ENCODE results near the gene TMBIM1. TPM values are rescaled to one million over a fixed set of nuclear protein-coding genes. Genes with fewer than 3 reads are reported as not detected.
A peak's percentile ranks its signal among the peaks of the same experiment; 100 is the strongest.

The TMBIM1 gene
- total RNA-seq, 4 donors from 2014 or later = 234 to 370 (median 319) TPM

- DNase-seq (ENCODE audit: low spot score in 2 of 2) = no peak
- Histone ChIP-seq H3K36me3 (peaks cover 26% of the 10 kb centered on the region), H3K4me3 (peak overlapping the region; percentile 29), H3K27ac (peak overlapping the region; percentile 97), H3K4me1 (peaks cover 89% of the 10 kb centered on the region), H3K27me3 (no peaks in the 10 kb centered on the region), H3K9me3 (no peaks in the 10 kb centered on the region)
- TF ChIP-seq CTCF (IDR thresholded peaks at IDR 0.05) (no peak), POLR2A (IDR thresholded peaks at IDR 0.05) (no peak), POLR2AphosphoS5 (IDR thresholded peaks at IDR 0.05) (no peak), EP300 (IDR thresholded peaks at IDR 0.05) (no peak)
- WGBS = 48% methylated on average over 15 of the region's 16 CpGs
These were observed 8.0 kb downstream of the TMBIM1 start for GRCh38 chr2:218284106-218284811.

- Histone ChIP-seq H3K9me3 (no peaks in the 10 kb centered on the region), H3K36me3 (peaks cover 45% of the 10 kb centered on the region), H3K27ac (peak overlapping the region; percentile 97), H3K4me1 (peaks cover 81% of the 10 kb centered on the region), H3K27me3 (no peaks in the 10 kb centered on the region), H3K4me3 (peak overlapping the region; percentile 3)
- DNase-seq (ENCODE audit: low spot score in 2 of 2) = no peak
- 28% methylated on average over 16 of the region's 17 CpGs for WGBS
- TF ChIP-seq CTCF (IDR thresholded peaks at IDR 0.05) (no peak), POLR2AphosphoS5 (IDR thresholded peaks at IDR 0.05) (peak in 1 of 3 donors; percentile 62)
These were observed 9.9 kb downstream of the TMBIM1 start for GRCh38 chr2:218282173-218282991.

GRCh38 chr2:218281449-218281848, 10.9 kb downstream of the TMBIM1 start:
- Histone ChIP-seq H3K27ac (peak overlapping the region; percentile 97), H3K36me3 (peaks cover 54% of the 10 kb centered on the region), H3K9me3 (no peaks in the 10 kb centered on the region), H3K4me3 (no peak overlapping the region), H3K27me3 (no peaks in the 10 kb centered on the region), H3K4me1 (peaks cover 72% of the 10 kb centered on the region)
- no peak for DNase-seq (ENCODE audit: low spot score in 2 of 2)
- TF ChIP-seq EP300 (IDR thresholded peaks at IDR 0.05) = no peak
- TF ChIP-seq POLR2AphosphoS5 (IDR thresholded peaks at IDR 0.05) = peak in 1 of 3 donors; percentile 24
- 32% methylated on average over 3 of the region's 3 CpGs for WGBS

GRCh38 chr2:218280260-218280870, 11.9 kb downstream of the TMBIM1 start:
- 96% methylated on average over 9 of the region's 14 CpGs for WGBS
- DNase-seq (ENCODE audit: low spot score in 2 of 2) = no peak
- TF ChIP-seq CTCF (IDR thresholded peaks at IDR 0.05) (no peak), POLR2A (IDR thresholded peaks at IDR 0.05) (no peak), POLR2AphosphoS5 (IDR thresholded peaks at IDR 0.05) (no peak), EP300 (IDR thresholded peaks at IDR 0.05) (no peak)

GRCh38 chr2:218278531-218279360, 13.6 kb downstream of the TMBIM1 start:
- Histone ChIP-seq H3K4me3 (no peak overlapping the region), H3K27ac (peak overlapping the region; percentile 10), H3K9me3 (no peaks in the 10 kb centered on the region), H3K27me3 (no peaks in the 10 kb centered on the region), H3K4me1 (peaks cover 57% of the 10 kb centered on the region), H3K36me3 (peaks cover 81% of the 10 kb centered on the region)
- WGBS = 79% methylated on average over 10 of the region's 16 CpGs
- no peak for DNase-seq (ENCODE audit: low spot score in 2 of 2)
- TF ChIP-seq POLR2A (IDR thresholded peaks at IDR 0.05) (no peak), CTCF (IDR thresholded peaks at IDR 0.05) (no peak), EP300 (IDR thresholded peaks at IDR 0.05) (no peak), POLR2AphosphoS5 (IDR thresholded peaks at IDR 0.05) (no peak)

More at GRCh38 chr2:218280260-218280870, 11.9 kb downstream of the TMBIM1 start:
- no peaks in the 10 kb centered on the region for H3K27me3 ChIP-seq
- H3K4me3 ChIP-seq = no peak overlapping the region
- H3K27ac ChIP-seq = no peak overlapping the region
- no peaks in the 10 kb centered on the region for H3K9me3 ChIP-seq
- H3K4me1 ChIP-seq = peaks cover 64% of the 10 kb centered on the region
- peaks cover 65% of the 10 kb centered on the region for H3K36me3 ChIP-seq
